ENCODE measurements around the gene NUB1. TPM values are rescaled to one million over a fixed set of nuclear protein-coding genes. Genes with fewer than 3 reads are reported as not detected.

Gene NUB1
- total RNA-seq, 2 donors from 2014 or later = 33.0 to 37.9 TPM

DNA sequence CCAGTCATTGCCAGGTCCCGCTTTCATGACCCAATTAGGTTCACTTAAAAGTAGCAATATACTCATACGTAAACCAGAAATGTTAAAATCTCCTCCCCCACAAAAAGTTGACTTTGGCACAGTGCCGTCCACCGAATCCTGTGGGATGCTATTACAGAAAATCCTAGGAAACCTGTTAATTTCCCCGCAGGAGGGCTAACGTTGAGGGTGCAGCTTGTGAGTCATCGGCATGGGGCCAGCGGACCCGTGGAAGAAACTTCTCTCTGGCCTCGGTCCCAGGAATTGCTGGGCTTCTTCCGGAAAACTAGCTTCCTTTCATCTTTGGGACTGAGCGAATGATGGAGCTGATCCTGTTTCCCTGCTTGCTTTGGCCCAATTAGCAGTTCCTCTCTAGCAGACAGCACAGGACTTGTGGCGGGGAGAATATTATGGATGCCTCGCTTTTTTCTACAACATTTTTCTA is 84.9 kb downstream of the NUB1 start:
- intact Hi-C loops (cut with DNase I) = no loop called here
- peak; percentile 93 for DNase-seq (ENCODE audit: low spot score)

DNA sequence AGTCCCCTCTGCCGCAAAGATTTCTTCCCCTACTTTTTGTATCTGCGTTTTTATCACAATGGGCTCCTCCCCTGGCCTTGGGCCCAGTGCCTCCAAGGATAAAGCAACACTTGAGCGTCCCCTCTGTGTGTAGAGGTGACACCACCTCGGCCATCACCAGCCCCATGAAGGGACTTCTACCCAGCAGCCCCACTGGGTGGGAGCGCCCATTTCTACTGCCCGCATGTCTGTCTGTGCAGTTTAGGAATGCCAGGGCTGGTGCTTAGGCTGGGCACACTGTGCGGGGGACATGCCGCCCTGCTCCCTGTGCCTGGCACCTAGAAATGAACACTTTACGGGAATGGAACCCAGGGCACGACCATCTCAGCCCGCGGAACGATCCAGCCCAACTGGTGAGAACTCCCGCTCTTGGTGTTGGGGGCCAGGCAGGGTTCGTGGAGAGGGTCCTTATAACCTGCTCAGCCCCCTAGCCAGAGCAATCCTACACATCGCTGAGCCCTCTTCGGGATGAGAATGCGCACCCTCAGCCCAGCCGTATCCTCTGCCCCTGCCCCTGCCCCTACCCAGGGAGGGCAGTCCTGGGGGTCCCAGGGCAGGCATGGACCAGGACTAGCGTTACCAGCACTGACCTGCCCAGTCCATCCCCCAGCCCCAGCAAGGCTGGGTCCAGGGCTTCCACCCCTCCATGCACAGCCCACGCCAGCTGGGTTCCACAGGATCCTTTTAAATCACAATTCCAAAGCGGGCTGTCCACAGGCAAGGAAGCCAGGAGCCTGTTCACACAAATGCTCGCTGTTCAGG is 85.5 kb downstream of the NUB1 start:
- intact Hi-C loops (cut with DNase I) = no loop called here
- DNase-seq (ENCODE audit: low spot score) = peak; percentile 77

DNA sequence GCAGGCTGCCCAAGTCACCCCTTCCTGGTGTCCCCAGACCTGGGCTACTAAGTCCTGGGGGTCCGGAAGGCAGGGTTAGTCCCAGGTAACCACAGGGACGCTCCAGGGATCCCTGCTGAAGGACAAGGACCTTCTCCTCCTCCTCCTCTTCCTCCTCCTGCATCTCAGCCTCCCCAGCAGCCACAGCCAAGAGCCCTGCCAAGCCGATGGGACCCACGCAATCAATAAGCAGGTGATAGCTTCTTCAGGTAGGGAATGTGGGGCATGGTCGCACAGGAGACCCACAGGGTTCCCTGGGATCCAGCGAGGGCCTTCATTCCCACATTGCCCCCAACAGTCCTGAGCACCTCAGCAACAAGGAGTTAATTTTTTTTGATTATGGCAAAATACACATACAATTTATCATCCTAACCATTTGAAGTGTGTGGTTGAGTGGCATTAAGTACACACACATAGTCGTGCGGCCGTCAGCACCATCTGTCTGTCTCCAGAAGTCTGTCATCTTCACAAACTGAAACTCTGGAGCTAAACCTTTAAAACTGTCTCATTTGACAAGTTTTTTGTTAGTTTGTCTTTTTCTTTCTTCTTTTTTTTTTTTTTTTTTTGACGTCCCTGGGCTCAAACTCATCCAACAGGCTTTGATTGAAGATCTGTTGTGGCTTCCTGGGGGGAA is 86.2 kb downstream of the NUB1 start:
- peak; percentile 62 for DNase-seq (ENCODE audit: low spot score)
- intact Hi-C loops (cut with DNase I) = no loop called here

Other genes with a start within 250 kb of the NUB1 start
- not detected for gene GBX1, start 174.1 kb upstream of the NUB1 start, total RNA-seq
- gene ASB10, start 154.6 kb upstream of the NUB1 start, total RNA-seq = not detected
- gene H2BK1, start 131.3 kb upstream of the NUB1 start, total RNA-seq = 1 to 10 TPM in 1 of 2 donors, not detected in 1; 1.1 TPM
- 10 to 100 TPM; 24.4 to 27.4 TPM for gene ABCF2, start 114.6 kb upstream of the NUB1 start, total RNA-seq
- 10 to 100 TPM; 37.5 to 40.7 TPM for gene CHPF2, start 109.3 kb upstream of the NUB1 start, total RNA-seq
- gene SMARCD3, start 93.1 kb upstream of the NUB1 start, total RNA-seq = 10 to 100 TPM; 45.8 to 68.4 TPM
- 1 to 10 TPM; 4.1 to 6.2 TPM for gene WDR86, start 68.2 kb downstream of the NUB1 start, total RNA-seq
- 1 to 10 TPM in 1 of 2 donors, under 1 TPM in 1; 0.42 to 1.1 TPM for gene CRYGN, start 98.3 kb downstream of the NUB1 start, total RNA-seq
- 100 to 1,000 TPM; 119 to 138 TPM for gene RHEB, start 178.1 kb downstream of the NUB1 start, total RNA-seq

Data from posterior vena cava (tissue), 2 donors.